Measurements from ENCODE around the gene JUND.

JUND gene

GRCh38 chr19:18269070-18269723 lies 12.2 kb downstream of the JUND start:
- DNase-seq (ENCODE audit: low spot score): no peak

DNA sequence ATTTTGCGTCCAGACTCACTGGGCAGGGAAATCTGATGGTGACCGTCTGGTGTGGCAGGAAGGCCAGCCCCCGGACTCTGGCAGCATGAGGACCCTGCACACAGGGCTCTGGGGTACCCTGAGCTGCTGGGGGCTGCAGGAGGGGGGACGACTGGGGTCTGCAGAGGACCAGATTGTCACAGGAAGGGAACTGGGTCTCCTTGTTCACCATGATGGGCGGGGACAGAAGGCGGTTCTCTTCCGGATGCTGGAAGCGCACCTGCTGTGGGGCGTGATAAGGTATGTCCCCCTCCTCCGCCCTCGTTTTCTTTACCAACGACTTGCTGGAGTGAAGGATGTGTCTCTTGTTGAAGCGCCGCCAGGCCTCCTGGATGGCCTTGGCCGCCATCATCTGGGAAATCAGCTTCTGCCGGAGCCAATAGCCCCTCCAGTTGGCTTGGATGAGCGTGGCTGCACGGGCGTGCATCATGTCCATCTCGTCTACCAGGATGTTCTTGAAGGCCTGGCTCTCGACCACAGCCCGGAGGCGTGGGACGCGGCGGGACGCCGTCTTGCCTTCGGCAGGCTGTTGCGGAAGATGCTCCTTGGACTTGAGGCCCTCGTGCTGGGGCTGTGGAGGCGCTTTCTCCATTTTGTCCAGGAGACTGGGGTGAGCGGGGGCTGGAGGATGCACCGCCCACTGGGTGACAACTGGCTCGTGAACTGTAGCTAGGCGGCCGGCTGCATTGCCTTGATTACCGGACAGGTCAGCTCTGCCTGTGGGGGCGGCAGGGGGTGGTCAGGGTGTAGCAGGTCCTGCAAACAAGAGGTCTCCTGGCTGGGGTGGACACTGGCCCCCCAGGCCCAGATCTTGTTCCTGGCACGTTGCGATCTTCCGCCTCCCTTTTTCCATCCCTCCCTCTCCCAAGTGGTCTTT lies 14.4 kb downstream of the JUND start:
- no peak for DNase-seq (ENCODE audit: low spot score)

GRCh38 chr19:18265582-18265981 lies 15.8 kb downstream of the JUND start:
- DNase-seq (ENCODE audit: low spot score): no peak

DNA sequence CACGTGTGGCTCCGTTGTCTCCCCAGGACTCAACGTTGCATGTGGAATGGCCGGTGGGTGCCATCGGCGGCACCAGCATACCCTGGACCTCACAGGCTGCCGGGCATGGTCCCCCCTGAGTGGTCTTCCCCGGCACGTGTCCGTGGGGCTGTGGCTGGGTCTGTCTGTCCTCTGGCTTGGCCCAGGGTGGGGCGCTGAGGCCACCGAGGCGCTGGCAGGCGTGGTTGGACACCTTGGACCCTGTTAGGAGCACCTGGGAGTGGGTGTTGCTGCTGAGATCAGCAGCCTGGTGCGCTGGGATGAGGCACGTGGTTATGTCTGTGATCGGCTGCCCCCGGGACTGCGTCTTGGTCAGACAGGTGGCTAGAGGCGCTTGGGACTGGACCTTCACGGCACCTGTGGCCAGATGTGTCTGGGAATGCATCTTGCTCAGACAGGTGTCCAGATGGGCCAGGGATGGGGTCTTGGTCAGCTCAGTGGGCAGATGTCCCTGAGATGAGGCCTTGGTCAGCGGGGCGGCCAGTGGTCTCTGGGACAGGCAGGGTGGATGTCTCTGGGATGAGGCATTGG lies 16.4 kb downstream of the JUND start:
- no peak for DNase-seq (ENCODE audit: low spot score)

- no peak for DNase-seq (ENCODE audit: low spot score)
Measured at GRCh38 chr19:18264137-18264854, 17.1 kb downstream of the JUND start.

- no peak for DNase-seq (ENCODE audit: low spot score)
Measured at GRCh38 chr19:18263324-18264136, 17.9 kb downstream of the JUND start.

DNA sequence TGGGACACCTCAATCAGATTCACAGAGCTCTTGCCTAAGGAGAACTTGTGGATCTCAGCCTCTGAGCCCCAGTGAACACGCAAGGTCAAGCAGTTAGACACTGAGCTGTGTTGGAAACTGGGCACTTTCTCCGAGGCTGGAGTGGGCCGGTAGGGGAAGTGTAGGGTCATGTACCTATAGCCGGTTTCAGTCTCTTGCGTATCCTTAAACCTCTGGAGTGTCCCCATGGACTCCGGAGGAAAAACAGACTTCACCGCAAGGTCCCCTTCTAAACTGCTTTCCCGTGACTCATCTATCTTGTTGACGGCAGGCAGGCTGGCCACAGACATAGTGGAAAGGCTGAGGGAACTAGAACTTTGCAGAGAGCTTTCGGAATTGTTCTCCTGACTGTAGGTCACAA lies 18.5 kb downstream of the JUND start:
- no peak for DNase-seq (ENCODE audit: low spot score)

DNA sequence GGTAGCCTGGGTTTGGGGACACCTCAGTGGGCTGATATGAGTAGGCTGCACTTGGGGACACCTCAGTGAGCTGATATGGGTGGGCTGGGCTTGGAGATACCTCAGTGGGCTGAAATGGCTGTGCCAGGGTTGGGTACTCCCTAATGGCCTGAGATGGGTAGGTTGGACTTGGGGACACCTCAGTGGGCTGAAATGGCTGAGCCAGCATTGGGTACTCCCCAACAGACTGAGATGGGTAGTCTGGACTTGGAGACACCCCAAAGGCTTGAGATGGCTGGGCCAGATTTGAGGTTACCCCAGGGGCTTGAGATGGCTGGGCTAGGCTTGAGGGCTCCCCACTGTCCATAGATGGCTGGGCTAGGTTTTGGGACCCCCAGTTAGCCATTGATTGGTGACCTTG lies 19.3 kb downstream of the JUND start:
- no peak for DNase-seq (ENCODE audit: low spot score)

DNA sequence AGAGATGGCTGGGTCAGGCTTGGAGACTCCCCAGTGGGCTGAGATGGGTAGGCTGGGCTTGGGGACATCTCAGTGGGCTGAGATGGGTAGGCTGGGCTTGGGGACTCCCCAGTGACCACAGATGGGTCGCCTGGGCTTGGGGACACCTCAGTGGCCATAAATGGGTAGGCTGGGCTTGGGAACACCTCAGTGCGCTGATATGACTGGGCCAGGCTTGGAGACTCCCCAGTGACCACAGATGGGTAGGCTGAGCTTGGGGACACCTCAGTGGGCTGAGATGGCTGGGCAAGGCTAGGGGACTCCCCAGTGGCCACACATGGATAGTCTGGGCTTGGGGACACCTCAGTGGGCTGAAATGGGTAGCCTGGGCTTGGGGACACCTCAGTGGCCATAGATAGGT lies 19.9 kb downstream of the JUND start:
- DNase-seq (ENCODE audit: low spot score): no peak

DNA sequence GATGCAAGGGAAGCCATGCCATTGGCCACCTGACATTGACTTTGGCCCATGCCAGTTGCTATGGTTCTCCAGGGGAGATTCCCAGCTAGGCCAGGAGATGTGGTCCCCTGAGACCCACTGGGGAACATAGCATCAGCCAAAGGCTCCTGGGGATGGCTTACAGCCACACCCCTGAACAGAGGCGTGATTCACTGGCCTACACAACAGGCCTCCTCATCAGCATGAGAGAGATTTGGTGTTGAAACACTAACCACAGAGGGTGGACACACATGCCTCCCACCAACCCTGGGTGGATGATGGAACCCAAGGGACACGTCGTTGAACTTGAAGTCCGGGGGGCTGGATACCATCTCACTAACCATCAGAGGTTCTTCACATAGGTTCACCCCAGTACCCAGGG lies 21.5 kb downstream of the JUND start:
- no peak for DNase-seq (ENCODE audit: low spot score)

- DNase-seq (ENCODE audit: low spot score): no peak
Measured at GRCh38 chr19:18257503-18258470, 23.6 kb downstream of the JUND start.

DNA sequence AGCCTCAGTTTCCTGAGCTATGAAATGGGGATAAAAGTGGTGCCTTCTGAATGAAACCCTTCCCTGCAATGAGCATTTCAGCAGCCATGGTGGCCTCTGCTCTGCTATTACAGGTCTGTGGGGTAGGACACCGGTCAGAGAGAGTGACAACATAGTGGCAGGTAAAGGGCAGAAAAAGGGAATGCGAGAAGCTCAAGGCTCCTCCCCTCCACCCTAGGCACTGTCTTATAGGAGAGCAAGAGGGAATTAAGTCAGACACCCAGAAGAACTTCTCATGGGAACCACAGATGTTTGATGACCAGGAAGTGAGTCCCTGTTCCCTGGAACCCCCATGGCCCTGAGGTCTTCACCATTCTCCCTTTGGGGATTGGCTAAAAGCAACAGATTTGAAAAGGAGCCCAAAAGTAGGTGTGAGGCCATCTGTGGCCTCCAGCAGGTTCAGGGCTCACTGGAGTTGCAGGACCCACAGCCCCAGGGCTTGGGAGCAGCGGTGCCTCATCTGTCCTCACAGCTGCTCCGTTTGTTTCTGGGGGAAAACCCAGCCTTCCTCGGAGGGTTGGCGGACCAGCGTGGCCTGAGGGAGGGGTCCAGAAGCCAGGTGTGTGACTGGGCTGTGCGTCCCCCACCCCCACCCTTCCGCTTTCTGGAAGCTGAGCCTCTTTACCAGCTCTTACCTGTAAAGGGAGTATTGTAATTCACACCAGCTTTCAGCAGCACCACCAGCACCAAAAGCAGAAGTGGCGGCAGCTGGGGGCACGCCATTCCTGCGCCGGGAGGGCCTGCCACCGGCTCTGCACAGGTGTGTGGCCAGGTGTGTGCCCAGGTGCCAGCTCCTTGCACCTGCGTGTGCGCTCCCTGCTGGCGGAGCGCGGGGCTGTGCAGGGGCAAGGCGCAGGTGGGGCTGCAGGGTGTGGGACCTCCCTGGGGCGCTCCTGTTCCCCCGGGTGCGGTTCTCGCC lies 26.6 kb downstream of the JUND start:
- DNase-seq (ENCODE audit: low spot score): no peak

GRCh38 chr19:18253716-18254115 lies 27.7 kb downstream of the JUND start:
- no peak for DNase-seq (ENCODE audit: low spot score)

GRCh38 chr19:18253130-18253529 lies 28.3 kb downstream of the JUND start:
- DNase-seq (ENCODE audit: low spot score): no peak

- no peak for DNase-seq (ENCODE audit: low spot score)
Measured at GRCh38 chr19:18252370-18252717, 29.1 kb downstream of the JUND start.

DNA sequence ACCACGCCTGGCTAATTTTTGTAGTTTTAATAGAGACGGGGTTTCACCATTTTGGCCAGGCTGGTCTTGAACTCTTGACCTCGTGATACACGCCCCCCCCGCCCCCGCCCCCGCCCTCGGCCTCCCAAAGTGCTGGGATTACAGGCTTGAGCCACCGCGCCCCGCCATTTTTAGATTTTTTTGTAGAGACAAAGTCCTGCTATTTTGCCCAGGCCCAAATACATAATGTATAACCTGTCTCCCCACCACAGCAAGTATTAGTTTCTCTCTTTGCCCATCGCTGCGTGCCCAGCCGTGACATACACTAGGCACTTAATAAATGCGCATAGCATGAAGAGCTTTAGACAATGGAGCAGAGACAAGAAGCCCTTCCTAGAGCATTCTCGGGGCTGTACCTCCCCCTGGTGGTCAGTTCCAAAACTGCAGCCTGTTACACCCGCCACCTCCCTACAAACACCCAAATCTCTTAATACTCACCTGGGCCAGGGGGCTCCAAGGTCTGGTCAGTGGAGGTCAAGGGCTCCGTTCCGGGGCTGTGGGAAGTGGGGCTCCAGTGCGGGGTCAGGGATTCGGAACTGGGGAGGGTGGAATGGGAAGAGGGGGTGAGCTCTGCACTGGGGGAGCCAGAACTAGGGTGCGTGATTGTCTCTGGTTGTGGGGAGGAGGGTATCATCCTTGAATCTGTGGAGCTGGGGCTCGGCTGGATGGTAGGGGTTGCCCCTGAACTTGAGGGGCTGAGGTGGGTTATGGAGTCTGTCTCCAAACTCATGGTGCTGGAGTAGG lies 29.6 kb downstream of the JUND start:
- peak; percentile 77 for DNase-seq (ENCODE audit: low spot score)

DNA sequence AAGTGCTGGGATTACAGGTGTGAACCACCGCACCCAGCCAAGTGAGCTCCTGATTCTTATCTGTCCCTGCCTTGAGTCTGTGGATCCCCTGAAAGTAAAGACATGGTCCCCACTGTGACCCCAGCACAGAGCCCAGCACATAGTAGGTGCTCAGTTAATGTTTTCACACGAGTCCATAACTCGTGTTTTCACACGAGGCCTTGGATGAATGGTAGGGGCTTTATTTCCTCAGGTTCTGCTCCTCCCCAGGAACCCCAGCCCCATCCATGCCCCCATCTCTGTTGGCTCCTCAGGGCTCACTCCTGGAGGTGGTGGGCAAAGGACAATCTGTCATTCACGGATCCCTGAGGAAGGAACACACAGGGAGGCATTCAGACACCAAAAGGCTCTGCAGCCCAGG lies 31.6 kb downstream of the JUND start:
- no peak for DNase-seq (ENCODE audit: low spot score)

DNA sequence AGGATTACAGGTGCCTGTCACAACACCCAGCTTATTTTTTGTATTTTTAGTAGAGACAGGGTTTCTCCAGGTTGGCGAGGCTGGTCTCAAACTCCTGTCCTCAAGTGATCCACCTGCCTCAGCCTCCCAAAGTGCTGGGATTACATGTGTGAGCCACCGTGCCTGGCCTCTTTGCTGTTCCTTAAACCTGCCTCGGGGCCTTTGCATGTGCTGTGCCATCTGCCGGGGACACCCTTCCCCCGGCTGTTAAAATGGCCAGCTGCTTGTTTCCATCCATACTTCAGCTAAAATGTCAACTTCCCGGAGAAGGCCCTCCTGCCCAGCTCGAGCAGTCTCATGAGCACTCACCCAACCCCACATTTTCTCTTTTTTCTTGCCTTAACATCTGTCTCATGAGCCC lies 36.1 kb downstream of the JUND start:
- DNase-seq (ENCODE audit: low spot score): no peak

GRCh38 chr19:18239303-18239702 lies 42.1 kb downstream of the JUND start:
- no peak for DNase-seq (ENCODE audit: low spot score)
